NCI-H187 treated with DMSO at 0.1 percent for 48 hours (cell line): ENCODE results near the gene BCAR3.
A peak's percentile ranks its signal among the peaks of the same experiment; 100 is the strongest.

ENCODE experiments used
- DNase-seq: peaks from one replicate; lab custom pipeline; 2025; lab: John Stamatoyannopoulos, UW

The BCAR3 gene

GRCh38 chr1:93638307-93638847, 43.3 kb downstream of the BCAR3 start:
- DNase-seq, result no peak

GRCh38 chr1:93636712-93637111, 44.9 kb downstream of the BCAR3 start:
- no peak for DNase-seq

DNA sequence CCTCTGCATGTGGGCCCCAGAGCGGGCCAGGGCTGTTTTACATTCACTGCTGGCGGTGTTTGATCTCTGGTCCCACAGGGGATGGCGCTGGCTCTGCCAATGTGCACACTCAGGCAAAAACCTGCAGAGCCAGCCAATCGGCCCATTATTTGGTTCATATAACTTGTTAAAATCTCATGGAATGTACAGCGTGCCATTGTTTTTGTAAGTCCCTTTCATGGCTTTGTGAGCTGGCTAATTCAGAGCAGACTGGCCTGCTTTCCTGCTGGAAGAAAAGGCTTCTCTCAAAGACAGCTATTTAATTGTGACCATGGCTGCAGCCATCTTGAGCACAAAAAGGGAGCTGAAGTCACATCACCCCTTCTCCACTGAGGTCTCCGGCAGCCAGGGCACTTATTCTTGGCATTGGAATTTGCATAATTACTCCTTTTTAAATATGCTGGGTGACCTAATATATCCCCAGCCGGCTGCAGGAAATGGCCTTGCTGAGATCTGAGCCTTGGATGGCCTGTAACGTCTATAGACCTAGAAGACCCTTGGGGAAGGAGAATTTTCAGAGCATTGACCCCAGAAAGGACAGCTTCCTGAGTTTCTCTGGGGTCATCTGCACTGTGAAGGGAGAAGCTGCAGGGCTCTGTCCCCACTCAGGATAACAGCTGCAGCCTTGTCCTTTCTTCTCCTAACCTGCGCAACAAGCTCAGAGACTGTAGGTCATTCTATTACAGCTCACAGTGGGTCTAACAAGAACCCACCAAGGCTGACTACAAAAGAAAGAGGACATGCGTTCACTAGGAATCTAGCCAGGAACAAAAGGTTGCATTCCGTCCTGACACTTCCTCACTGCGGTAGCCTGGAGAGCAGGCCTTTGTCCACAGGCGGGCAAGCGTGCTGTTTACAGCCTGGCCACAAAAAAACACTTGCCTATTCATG, 45.8 kb downstream of the BCAR3 start:
- no peak for DNase-seq

DNA sequence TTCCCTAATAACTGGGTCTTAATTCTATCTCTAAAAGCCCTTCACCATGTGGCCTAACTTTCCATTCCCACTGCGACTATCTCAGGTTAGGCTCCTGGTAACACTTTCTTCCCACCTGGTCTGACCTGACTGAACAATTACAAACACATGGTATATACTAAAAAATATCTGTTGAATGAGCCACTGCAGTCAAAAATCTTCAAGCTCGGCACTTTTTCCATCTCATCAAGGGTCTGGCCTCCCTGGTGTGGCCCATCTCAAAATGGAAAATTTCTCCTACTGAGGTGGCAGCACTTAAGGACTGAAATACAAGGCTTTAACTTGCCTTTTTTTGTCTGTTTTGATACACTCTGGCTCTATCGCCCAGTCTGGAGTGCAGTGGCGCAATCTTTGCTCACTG, 48.3 kb downstream of the BCAR3 start:
- no peak for DNase-seq

GRCh38 chr1:93631626-93632365, 49.8 kb downstream of the BCAR3 start:
- DNase-seq, result no peak

- DNase-seq, result no peak
Measured at GRCh38 chr1:93630168-93630567, 51.5 kb downstream of the BCAR3 start.

GRCh38 chr1:93629101-93630059, 52.3 kb downstream of the BCAR3 start:
- peak; percentile 70 for DNase-seq

GRCh38 chr1:93628681-93629080, 53.0 kb downstream of the BCAR3 start:
- DNase-seq, result no peak

DNA sequence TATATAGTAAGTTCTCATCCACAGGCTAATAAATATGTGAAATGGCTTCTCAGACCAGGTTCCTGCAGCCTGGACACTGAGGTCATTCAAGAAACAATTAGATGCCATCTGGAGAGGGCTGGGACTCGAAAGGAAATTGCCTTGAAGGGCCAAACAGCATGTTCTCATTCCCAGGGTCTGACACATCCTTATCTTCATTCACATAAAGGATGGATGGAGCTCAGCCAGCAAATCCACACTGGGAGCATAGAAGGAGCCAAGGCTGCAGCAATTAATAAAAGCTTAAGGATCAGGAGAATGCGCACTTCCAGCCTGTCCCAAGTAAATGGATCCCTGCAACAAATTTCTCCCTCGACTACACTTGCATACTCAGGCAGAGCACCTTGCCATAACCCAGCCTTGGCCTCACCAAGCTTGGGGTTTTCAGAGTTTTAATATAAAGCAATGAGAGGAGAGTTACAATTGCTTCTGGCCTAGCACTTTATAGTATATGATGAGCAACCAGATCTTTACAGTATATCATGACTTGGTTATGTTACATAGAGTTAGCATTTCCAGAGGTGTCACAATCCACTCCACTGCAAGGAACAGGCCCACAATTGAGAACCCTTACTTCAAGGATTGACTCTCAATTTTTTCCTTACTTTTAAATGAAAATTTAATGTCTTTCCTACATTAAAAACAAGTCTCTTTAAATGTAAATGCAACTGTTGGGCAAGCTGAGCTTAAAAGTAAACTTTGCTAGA, 55.9 kb downstream of the BCAR3 start:
- no peak for DNase-seq

GRCh38 chr1:93623875-93624274, 57.8 kb downstream of the BCAR3 start:
- no peak for DNase-seq

- DNase-seq, result no peak
Measured at GRCh38 chr1:93623436-93623835, 58.2 kb downstream of the BCAR3 start.

GRCh38 chr1:93621246-93621645, 60.4 kb downstream of the BCAR3 start:
- DNase-seq, result no peak

DNA sequence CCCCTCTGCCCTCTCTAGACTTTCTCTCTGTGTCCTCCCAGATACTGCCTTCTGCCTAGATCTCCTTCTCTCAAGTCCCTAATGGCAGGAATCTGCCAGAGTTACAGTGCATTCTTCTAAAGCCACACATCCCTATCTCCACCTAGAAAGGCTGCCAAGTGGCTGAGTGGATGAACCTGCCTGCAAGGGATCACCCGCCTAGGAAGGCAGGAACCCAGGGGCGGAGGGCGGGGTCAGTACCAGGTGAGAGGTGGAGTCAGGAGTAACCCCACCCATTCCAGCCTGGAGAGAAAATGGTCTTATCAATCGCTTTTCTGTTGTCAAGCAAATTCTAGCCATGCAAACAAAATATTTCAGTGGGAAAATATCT, 60.8 kb downstream of the BCAR3 start:
- no peak for DNase-seq

DNA sequence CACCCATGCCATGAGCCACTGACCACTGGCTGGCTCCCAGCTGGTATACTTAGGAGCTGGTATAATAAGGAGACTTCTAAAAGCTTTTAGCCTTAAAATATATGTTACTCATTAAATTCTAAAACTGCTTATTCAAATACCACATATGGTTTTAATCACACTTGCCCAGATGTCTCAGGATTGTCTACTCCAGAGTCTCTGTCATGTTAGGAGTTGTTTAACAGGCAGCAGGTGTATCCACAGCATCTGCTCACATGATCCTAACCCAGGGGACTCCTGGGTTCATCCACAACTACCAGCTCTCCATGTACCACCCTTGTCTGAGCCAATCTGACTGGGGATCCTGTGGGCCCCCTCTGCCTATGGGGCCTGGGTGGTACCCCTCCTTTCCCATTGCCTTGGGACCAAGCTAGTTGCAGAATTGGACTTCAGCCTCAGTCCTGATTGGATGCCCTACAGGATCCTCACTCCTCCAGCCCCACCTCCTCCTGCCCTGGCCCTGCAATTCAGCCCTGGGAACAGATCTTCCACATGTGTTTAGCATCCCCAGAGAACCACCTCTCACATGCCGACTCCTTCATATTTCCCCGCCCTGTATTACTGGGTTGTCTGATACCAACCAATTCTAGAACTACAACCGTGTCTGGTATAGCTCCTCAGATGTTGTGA, 61.3 kb downstream of the BCAR3 start:
- no peak for DNase-seq

GRCh38 chr1:93619507-93620171, 62.0 kb downstream of the BCAR3 start:
- DNase-seq, result no peak

GRCh38 chr1:93617670-93618499, 63.8 kb downstream of the BCAR3 start:
- no peak for DNase-seq

DNA sequence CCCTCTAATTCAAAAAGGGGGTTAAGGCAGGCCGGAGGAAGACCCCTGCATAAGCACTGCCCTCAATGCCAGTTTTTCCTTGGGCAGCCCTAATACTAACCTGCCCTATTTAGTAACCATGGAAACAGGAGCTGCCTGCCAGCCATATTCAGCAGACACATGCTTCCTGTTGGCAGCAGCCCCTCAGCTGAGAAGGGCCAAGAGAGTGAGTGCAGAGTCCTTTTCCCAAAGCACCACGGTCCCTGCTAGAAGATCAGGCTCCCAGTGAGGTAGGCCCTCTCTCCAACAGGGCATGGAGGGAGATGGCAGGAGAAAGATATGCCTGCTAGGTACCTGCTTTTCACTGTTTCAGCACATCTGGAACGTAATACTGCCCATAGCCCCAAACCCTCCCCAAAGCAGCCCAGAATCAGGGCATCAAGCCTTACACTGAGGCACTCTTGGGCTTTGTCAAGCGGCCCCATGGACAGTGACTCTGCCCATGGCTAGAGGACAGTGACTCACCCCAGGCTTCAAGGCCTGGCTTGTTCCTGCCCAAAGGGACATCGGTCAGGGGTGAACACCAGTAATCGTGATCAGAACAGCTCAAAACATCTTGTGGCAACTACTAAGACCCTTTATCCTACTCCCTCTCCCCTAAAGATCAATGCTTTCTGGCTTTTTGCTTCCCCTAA, 64.5 kb downstream of the BCAR3 start:
- no peak for DNase-seq

DNA sequence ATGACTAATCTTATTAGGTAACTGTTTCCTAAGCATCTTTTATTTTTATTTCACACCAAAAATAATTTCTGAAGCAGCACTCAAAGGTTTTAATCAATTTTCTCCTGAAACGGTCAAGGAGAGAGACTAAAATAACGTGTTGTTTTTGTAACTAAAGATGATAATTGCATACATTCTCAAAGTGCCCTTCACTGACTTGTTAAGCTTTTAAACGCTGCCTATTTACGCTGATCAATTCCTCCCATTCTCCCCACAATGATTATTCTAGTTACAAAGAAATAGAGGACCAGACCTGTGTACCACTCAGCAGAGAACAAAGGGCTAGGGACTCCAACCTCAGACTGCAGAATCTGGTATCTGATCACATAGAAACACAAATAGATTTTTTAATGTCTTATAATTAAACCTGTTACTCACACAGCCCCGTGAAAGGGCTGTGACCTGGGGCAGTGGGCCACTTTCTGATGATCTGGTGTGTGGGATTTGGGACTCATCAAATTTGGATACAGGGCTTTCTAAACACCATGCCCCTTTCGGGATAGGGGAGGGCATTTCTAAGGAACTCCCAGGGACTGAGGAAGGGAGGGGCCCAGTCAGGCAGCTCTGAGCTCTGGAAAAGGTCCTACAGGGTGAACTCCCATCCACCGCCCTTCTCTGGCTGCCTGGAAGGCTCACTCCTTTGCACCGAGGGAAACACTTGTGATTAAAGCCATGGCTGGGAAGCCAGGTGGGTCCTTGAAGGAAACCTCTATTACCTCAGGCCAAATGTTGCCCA, 65.2 kb downstream of the BCAR3 start:
- DNase-seq, result no peak
